Esophagus muscularis mucosa (tissue), 4 donors: ENCODE measurements around the gene C1orf174. TPM values are rescaled to one million over a fixed set of nuclear protein-coding genes. Genes with fewer than 3 reads are reported as not detected.

Source experiments
- DNase-seq: peaks from one replicate; pipeline ENCODE4 v3.0.0-alpha.2; 2017; ENCODE audit errors: extremely low spot score
- H3K27ac ChIP-seq, 4 donors: fragments of 200-600 bp; sonication (generic); replicated peaks in 1 of 4; 1 replicate in 3 of 4; 2 replicates in 1 of 4; pipeline ENCODE4 v1.5.1; 2016 to 2019; ENCODE audit warnings: mild to moderate bottlenecking in 1 of 4
- H3K27me3 ChIP-seq, 4 donors: fragments of 200-600 bp; sonication (generic); one replicate each; pipeline versions ENCODE4 v1.5.1 to v1.6.0; 2016 to 2019
- H3K36me3 ChIP-seq, 4 donors: fragments of 200-600 bp; sonication (generic); one replicate each; pipeline ENCODE4 v1.5.1; 2016 to 2019
- H3K4me1 ChIP-seq, 4 donors: fragments of 200-600 bp; sonication (generic); one replicate each; pipeline ENCODE4 v1.5.1; 2016 to 2019
- H3K4me3 ChIP-seq, 4 donors: fragments of 200-600 bp; sonication (generic); 1 replicate in 2 of 4; 2 replicates in 2 of 4; pipeline ENCODE4 v1.5.1; 2016 to 2019; ENCODE audit warnings: mild to moderate bottlenecking in 4 of 4, moderate library complexity in 1 of 4
- H3K9me3 ChIP-seq, 4 donors: fragments of 200-600 bp; sonication (generic); 1 replicate in 3 of 4; 2 replicates in 1 of 4; pipeline ENCODE4 v1.5.1; 2016 to 2019
- EP300 ChIP-seq: sonication (generic); formaldehyde crosslinking; IDR thresholded peaks from one replicate; pipeline ENCODE4 v1.6.1; 2017; ENCODE audit warnings: antibody characterized with exemption
- POLR2A ChIP-seq: fragments of 450-650 bp; IDR thresholded peaks from one replicate; pipeline ENCODE4 v1.6.1; 2017; ENCODE audit warnings: antibody characterized with exemption, moderate library complexity, mild to moderate bottlenecking, low read depth
- POLR2AphosphoS5 ChIP-seq, 2 donors: sonication (generic); formaldehyde crosslinking; IDR thresholded peaks; one replicate each; pipeline ENCODE4 v1.6.1; 2017; ENCODE audit warnings: antibody characterized with exemption in 2 of 2
- WGBS: methylation state at CpG from one replicate; pipeline ENCODE4 v1.1.5; 2018; 5-methylcytosine and 5-hydroxymethylcytosine counted together
- intact Hi-C: fragments of 100-400 bp; cut with DNase I; formaldehyde crosslinking; loops from one replicate; pipeline ENCODE4 v1.15.1; 2023
- total RNA-seq, 4 donors: library from RNA; depleted of rRNA; stranded (reverse); fragments of >200 nt; gene quantifications; one replicate each; pipeline versions ENCODE4 v1.1.0 to v1.2.1, GENCODE V29; 2016
- TF ChIP-seq, protein P1 (sequence below), 3 experiments: fragments of 200-600 bp in 2 of 3; fragments of 450-650 bp in 1 of 3; sonication (generic) in 2 of 3; IDR thresholded peaks; one replicate each; pipeline ENCODE4 v1.5.1; 2017 to 2019; ENCODE audit warnings: antibody characterized with exemption in 3 of 3, mild to moderate bottlenecking in 2 of 3, moderate library complexity in 1 of 3

Gene C1orf174
- total RNA-seq, 4 donors from 2014 or later = 25.0 to 35.1 (median 27.6) TPM

DNA sequence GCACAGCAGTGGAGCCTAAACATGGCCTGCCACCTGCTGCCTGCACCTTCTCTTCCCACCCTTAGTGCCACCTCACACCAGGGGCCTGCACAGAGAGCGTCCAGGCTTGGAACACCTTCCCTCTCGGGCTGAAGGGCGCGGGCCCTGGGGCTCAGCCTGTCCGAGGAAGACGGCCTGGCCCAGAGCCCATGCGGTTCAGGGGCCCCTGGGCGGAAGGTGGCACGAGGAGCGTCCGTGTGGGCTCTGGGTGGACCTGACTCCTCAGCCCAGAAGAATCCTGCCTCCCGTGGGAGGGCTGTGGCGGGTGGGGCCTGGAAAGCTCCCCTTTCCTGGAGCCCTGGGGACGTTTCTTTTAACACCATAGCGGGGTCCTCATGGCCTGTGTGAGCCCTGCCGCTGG lies 23.4 kb downstream of the C1orf174 start:
- Histone ChIP-seq H3K27ac (no peak overlapping the region), H3K27me3 (no peaks in the 10 kb centered on the region), H3K4me3 (no peak overlapping the region), H3K9me3 (peaks cover 0 to 16% (median 11%) of the 10 kb centered on the region in 4 donors), H3K4me1 (no peaks in the 10 kb centered on the region), H3K36me3 (peaks cover 28 to 97% (median 84%) of the 10 kb centered on the region in 4 donors)
- TF ChIP-seq POLR2AphosphoS5 (IDR thresholded peaks at IDR 0.05) = no peak
- no peak for TF ChIP-seq EP300
- no peak for TF ChIP-seq POLR2A
- TF ChIP-seq, protein P1, sequence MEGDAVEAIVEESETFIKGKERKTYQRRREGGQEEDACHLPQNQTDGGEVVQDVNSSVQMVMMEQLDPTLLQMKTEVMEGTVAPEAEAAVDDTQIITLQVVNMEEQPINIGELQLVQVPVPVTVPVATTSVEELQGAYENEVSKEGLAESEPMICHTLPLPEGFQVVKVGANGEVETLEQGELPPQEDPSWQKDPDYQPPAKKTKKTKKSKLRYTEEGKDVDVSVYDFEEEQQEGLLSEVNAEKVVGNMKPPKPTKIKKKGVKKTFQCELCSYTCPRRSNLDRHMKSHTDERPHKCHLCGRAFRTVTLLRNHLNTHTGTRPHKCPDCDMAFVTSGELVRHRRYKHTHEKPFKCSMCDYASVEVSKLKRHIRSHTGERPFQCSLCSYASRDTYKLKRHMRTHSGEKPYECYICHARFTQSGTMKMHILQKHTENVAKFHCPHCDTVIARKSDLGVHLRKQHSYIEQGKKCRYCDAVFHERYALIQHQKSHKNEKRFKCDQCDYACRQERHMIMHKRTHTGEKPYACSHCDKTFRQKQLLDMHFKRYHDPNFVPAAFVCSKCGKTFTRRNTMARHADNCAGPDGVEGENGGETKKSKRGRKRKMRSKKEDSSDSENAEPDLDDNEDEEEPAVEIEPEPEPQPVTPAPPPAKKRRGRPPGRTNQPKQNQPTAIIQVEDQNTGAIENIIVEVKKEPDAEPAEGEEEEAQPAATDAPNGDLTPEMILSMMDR (IDR thresholded peaks at IDR 0.05) = no peak
- no peak for DNase-seq
- intact Hi-C loops = no loop called here
- WGBS = 90% methylated on average over 16 of the region's 16 CpGs

DNA sequence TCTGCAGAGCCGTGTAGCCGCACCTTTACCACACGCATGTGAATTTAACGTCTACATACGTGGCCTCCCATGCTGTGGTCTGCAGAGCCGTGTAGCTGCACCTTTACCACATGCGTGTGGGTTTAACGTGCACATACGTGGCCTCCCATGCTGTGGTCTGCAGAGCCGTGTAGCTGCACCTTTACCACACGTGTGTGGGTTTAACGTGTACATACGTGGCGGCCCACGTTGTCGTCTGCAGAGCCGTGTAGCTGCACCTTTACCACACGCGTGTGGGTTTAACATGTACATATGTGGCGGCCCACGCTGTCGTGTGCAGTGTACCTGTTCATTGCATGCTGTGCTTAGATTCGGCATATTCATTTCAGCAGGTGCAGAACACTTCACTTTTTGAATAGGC lies 25.3 kb downstream of the C1orf174 start:
- Histone ChIP-seq H3K36me3 (peaks cover 39 to 97% (median 87%) of the 10 kb centered on the region in 4 donors), H3K4me1 (no peaks in the 10 kb centered on the region), H3K4me3 (no peak overlapping the region), H3K27ac (no peak overlapping the region), H3K27me3 (no peaks in the 10 kb centered on the region), H3K9me3 (peaks cover 0 to 16% (median 11%) of the 10 kb centered on the region in 4 donors)
- DNase-seq = no peak
- WGBS = 97% methylated on average over 23 of the region's 23 CpGs
- TF ChIP-seq, protein P1 (IDR thresholded peaks at IDR 0.05) = no peak
- no peak for TF ChIP-seq POLR2A
- TF ChIP-seq EP300 = no peak
- no peak for TF ChIP-seq POLR2AphosphoS5 (IDR thresholded peaks at IDR 0.05)
- intact Hi-C loops = no loop called here

DNA sequence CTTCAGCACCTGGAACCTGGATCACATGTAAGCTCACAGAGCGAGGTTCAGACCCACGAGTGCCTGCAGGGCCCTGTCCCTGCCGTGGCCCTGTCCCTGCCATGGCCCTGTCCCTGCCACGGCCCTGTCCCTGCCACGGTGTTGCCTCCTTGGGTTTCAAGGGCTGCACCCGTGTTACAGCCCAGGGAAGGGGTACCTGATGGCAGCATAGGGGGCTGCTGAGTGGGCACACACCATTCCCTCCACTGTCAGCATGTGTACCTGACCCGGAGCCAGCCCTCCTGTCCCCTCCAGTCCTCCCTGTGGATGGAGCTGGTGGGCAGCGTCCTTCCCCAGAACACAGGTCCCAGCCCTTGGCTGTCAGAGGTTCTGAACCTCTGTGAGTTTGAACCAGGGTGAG lies 27.5 kb downstream of the C1orf174 start:
- intact Hi-C loops = no loop called here
- 100% methylated on average over 3 of the region's 8 CpGs for WGBS

DNA sequence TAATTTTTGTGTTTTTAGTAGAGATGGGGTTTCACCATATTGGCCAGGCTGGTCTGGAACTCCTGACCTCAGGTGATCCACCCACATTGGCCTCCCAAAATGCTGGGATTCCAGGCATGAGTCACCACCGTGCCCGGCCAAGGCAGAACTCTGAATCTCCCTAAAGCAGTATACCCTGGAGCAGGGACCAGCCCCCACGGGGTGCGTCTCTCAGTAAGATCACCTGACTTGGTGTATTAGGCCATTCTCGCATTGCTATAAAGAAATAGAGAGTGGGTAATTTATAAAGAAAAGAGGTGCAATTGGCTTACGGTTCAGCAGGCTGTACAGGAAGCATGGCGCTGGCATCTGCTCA lies 28.6 kb downstream of the C1orf174 start:
- Histone ChIP-seq H3K4me3 (no peak overlapping the region), H3K27ac (no peak overlapping the region), H3K9me3 (no peaks in the 10 kb centered on the region), H3K36me3 (peaks cover 35 to 98% (median 92%) of the 10 kb centered on the region in 4 donors), H3K27me3 (no peaks in the 10 kb centered on the region), H3K4me1 (no peaks in the 10 kb centered on the region)
- DNase-seq = no peak
- 91% methylated on average over 5 of the region's 7 CpGs for WGBS
- TF ChIP-seq, protein P1 (IDR thresholded peaks at IDR 0.05) = no peak
- TF ChIP-seq EP300 (no peak), POLR2A (no peak), POLR2AphosphoS5 (IDR thresholded peaks at IDR 0.05) (no peak)
- intact Hi-C loops = no loop called here

More for the DNA sequence above, 27.5 kb downstream of the C1orf174 start:
- Histone ChIP-seq H3K9me3 (no peaks in the 10 kb centered on the region), H3K27me3 (no peaks in the 10 kb centered on the region), H3K27ac (no peak overlapping the region), H3K4me3 (no peak overlapping the region), H3K4me1 (no peaks in the 10 kb centered on the region), H3K36me3 (peaks cover 35 to 97% (median 91%) of the 10 kb centered on the region in 4 donors)
- DNase-seq = no peak
- TF ChIP-seq EP300 = no peak
- TF ChIP-seq POLR2AphosphoS5 (IDR thresholded peaks at IDR 0.05) = no peak
- TF ChIP-seq, protein P1 (IDR thresholded peaks at IDR 0.05) = no peak

DNA sequence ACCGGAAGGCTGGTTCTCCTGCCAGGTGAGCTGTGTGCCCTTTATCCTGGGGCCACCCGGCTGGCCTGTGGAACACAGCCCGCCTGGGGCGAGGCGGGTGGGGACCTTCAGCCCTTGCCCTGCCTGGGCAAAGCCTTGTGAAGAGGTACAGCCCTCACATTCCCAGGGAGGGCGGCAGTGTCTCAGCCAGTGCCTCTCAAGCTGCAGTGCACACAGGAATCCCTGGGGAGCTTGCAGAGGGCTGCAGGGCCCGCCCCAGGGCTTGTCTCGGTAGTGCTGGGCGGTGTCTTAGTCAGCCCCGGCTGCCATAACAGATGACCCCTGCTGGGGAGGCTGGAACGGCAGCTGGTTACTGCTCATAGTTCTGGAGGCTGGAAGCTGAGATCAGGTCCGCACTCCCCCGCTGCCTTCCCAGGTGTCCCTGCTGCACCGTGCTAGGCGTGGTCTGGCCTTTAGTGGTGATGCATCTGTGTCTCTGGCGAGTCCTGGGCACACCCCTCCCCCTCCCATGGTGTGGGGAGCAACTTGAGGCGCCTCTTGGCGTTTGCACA lies 30.2 kb downstream of the C1orf174 start:
- H3K36me3 ChIP-seq = peaks cover 30 to 93% (median 83%) of the 10 kb centered on the region in 4 donors
- no peak overlapping the region for H3K4me3 ChIP-seq
- TF ChIP-seq POLR2A = no peak
- TF ChIP-seq EP300 = no peak
- no peak for TF ChIP-seq POLR2AphosphoS5 (IDR thresholded peaks at IDR 0.05)
- TF ChIP-seq, protein P1 (IDR thresholded peaks at IDR 0.05) = no peak
- H3K9me3 ChIP-seq = no peaks in the 10 kb centered on the region
- no peak overlapping the region for H3K27ac ChIP-seq
- DNase-seq = no peak
- no peaks in the 10 kb centered on the region for H3K27me3 ChIP-seq
- intact Hi-C loops = no loop called here
- 82% methylated on average over 11 of the region's 18 CpGs for WGBS
- no peaks in the 10 kb centered on the region for H3K4me1 ChIP-seq
